Measurements from ENCODE around the gene KMT2D. TPM values are rescaled to one million over a fixed set of nuclear protein-coding genes. Genes with fewer than 3 reads are reported as not detected.

KMT2D gene
- total and polyA plus RNA-seq, 4 donors = 11.5 to 97.4 (median 51.5) TPM

GRCh38 chr12:49028666-49029275, 31.8 kb downstream of the KMT2D start:
- DNase-seq (peak in 1 of 2 donors; percentile 31), ATAC-seq (ENCODE audit: low FRiP score) (no peak)
- Histone ChIP-seq H3K4me1 (ENCODE audit: control insufficient read depth in 1 of 2, insufficient read depth in 2 of 2, low read length in 2 of 2) (no peaks in the 10 kb centered on the region), H3K27ac (ENCODE audit: low read depth in 1 of 2, low read length in 2 of 2) (no peak overlapping the region), H3K36me3 (ENCODE audit: control insufficient read depth in 1 of 2, insufficient read depth in 2 of 2, low read length in 1 of 2) (peaks cover 2 to 26% of the 10 kb centered on the region in 2 donors), H3K4me3 (ENCODE audit: low read length in 2 of 2) (no peak overlapping the region), H3K27me3 (ENCODE audit: control insufficient read depth in 1 of 2, insufficient read depth in 2 of 2, low read length in 1 of 2) (no peaks in the 10 kb centered on the region), H3K9me3 (ENCODE audit: control insufficient read depth, low read length) (no peaks in the 10 kb centered on the region)
- 82 to 83% methylated on average over 10 of the region's 10 CpGs for WGBS, 2 donors
- intact Hi-C loops (cut with DNase I) = no loop called here

GRCh38 chr12:49027846-49028555, 32.6 kb downstream of the KMT2D start:
- Histone ChIP-seq H3K9me3 (ENCODE audit: control insufficient read depth, low read length) (no peaks in the 10 kb centered on the region), H3K27ac (ENCODE audit: low read depth in 1 of 2, low read length in 2 of 2) (no peak overlapping the region), H3K4me1 (ENCODE audit: control insufficient read depth in 1 of 2, insufficient read depth in 2 of 2, low read length in 2 of 2) (no peaks in the 10 kb centered on the region), H3K27me3 (ENCODE audit: control insufficient read depth in 1 of 2, insufficient read depth in 2 of 2, low read length in 1 of 2) (no peaks in the 10 kb centered on the region), H3K4me3 (ENCODE audit: low read length in 2 of 2) (no peak overlapping the region), H3K36me3 (ENCODE audit: control insufficient read depth in 1 of 2, insufficient read depth in 2 of 2, low read length in 1 of 2) (peaks cover 2 to 19% of the 10 kb centered on the region in 2 donors)
- DNase-seq = peak in 1 of 2 donors; percentile 52
- intact Hi-C loops (cut with DNase I) = no loop called here
- 90% methylated on average over 9 of the region's 9 CpGs for WGBS, 2 donors
- ATAC-seq (ENCODE audit: low FRiP score) = no peak

GRCh38 chr12:49026678-49027480, 33.7 kb downstream of the KMT2D start:
- Histone ChIP-seq H3K4me1 (ENCODE audit: control insufficient read depth in 1 of 2, insufficient read depth in 2 of 2, low read length in 2 of 2) (no peaks in the 10 kb centered on the region), H3K27me3 (ENCODE audit: control insufficient read depth in 1 of 2, insufficient read depth in 2 of 2, low read length in 1 of 2) (no peaks in the 10 kb centered on the region), H3K9me3 (ENCODE audit: control insufficient read depth, low read length) (no peaks in the 10 kb centered on the region), H3K27ac (ENCODE audit: low read depth in 1 of 2, low read length in 2 of 2) (no peak overlapping the region), H3K36me3 (ENCODE audit: control insufficient read depth in 1 of 2, insufficient read depth in 2 of 2, low read length in 1 of 2) (peaks cover 2 to 14% of the 10 kb centered on the region in 2 donors), H3K4me3 (ENCODE audit: low read length in 2 of 2) (no peak overlapping the region)
- ATAC-seq (ENCODE audit: low FRiP score) (no peak), DNase-seq (peak in 1 of 2 donors; percentile 44)
- intact Hi-C loops (cut with DNase I) = no loop called here
- 94 to 96% methylated on average over 26 of the region's 26 CpGs for WGBS, 2 donors

- Histone ChIP-seq H3K27me3 (ENCODE audit: control insufficient read depth in 1 of 2, insufficient read depth in 2 of 2, low read length in 1 of 2) (no peaks in the 10 kb centered on the region), H3K9me3 (ENCODE audit: control insufficient read depth, low read length) (no peaks in the 10 kb centered on the region), H3K36me3 (ENCODE audit: control insufficient read depth in 1 of 2, insufficient read depth in 2 of 2, low read length in 1 of 2) (peaks cover 2 to 19% of the 10 kb centered on the region in 2 donors), H3K4me1 (ENCODE audit: control insufficient read depth in 1 of 2, insufficient read depth in 2 of 2, low read length in 2 of 2) (no peaks in the 10 kb centered on the region), H3K4me3 (ENCODE audit: low read length in 2 of 2) (no peak overlapping the region), H3K27ac (ENCODE audit: low read depth in 1 of 2, low read length in 2 of 2) (no peak overlapping the region)
- DNase-seq (peak in 1 of 2 donors; percentile 32), ATAC-seq (ENCODE audit: low FRiP score) (no peak)
- intact Hi-C loops (cut with DNase I) = no loop called here
- WGBS, 2 donors = 94 to 95% methylated on average over 21 of the region's 21 CpGs
Measured at GRCh38 chr12:49026101-49026500, 34.5 kb downstream of the KMT2D start.

- Histone ChIP-seq H3K9me3 (ENCODE audit: control insufficient read depth, low read length) (no peaks in the 10 kb centered on the region), H3K27me3 (ENCODE audit: control insufficient read depth in 1 of 2, insufficient read depth in 2 of 2, low read length in 1 of 2) (no peaks in the 10 kb centered on the region), H3K36me3 (ENCODE audit: control insufficient read depth in 1 of 2, insufficient read depth in 2 of 2, low read length in 1 of 2) (peaks cover 2 to 19% of the 10 kb centered on the region in 2 donors), H3K4me1 (ENCODE audit: control insufficient read depth in 1 of 2, insufficient read depth in 2 of 2, low read length in 2 of 2) (no peaks in the 10 kb centered on the region), H3K4me3 (ENCODE audit: low read length in 2 of 2) (no peak overlapping the region), H3K27ac (ENCODE audit: low read depth in 1 of 2, low read length in 2 of 2) (no peak overlapping the region)
- ATAC-seq (ENCODE audit: low FRiP score) (no peak), DNase-seq (no peak)
- intact Hi-C loops (cut with DNase I) = no loop called here
- 87 to 88% methylated on average over 4 of the region's 4 CpGs for WGBS, 2 donors
Measured at GRCh38 chr12:49025463-49025862, 35.1 kb downstream of the KMT2D start.

- peaks cover 2 to 19% of the 10 kb centered on the region in 2 donors for H3K36me3 ChIP-seq (ENCODE audit: control insufficient read depth in 1 of 2, insufficient read depth in 2 of 2, low read length in 1 of 2)
- 85 to 89% methylated on average over 12 of the region's 12 CpGs for WGBS, 2 donors
- DNase-seq (peak in 1 of 2 donors; percentile 17), ATAC-seq (ENCODE audit: low FRiP score) (no peak)
- H3K4me3 ChIP-seq (ENCODE audit: low read length in 2 of 2) = no peak overlapping the region
- no peaks in the 10 kb centered on the region for H3K27me3 ChIP-seq (ENCODE audit: control insufficient read depth in 1 of 2, insufficient read depth in 2 of 2, low read length in 1 of 2)
- intact Hi-C loops (cut with DNase I) = no loop called here
- H3K27ac ChIP-seq (ENCODE audit: low read depth in 1 of 2, low read length in 2 of 2) = no peak overlapping the region
- no peaks in the 10 kb centered on the region for H3K9me3 ChIP-seq (ENCODE audit: control insufficient read depth, low read length)
- H3K4me1 ChIP-seq (ENCODE audit: control insufficient read depth in 1 of 2, insufficient read depth in 2 of 2, low read length in 2 of 2) = no peaks in the 10 kb centered on the region
Measured at GRCh38 chr12:49024543-49024942, 36.1 kb downstream of the KMT2D start.

- intact Hi-C loops (cut with DNase I) = no loop called here
- DNase-seq = no peak
- Histone ChIP-seq H3K4me3 (ENCODE audit: low read length in 2 of 2) (no peak overlapping the region), H3K9me3 (ENCODE audit: control insufficient read depth, low read length) (no peaks in the 10 kb centered on the region), H3K4me1 (ENCODE audit: control insufficient read depth in 1 of 2, insufficient read depth in 2 of 2, low read length in 2 of 2) (no peaks in the 10 kb centered on the region), H3K27me3 (ENCODE audit: control insufficient read depth in 1 of 2, insufficient read depth in 2 of 2, low read length in 1 of 2) (no peaks in the 10 kb centered on the region), H3K27ac (ENCODE audit: low read depth in 1 of 2, low read length in 2 of 2) (no peak overlapping the region), H3K36me3 (ENCODE audit: control insufficient read depth in 1 of 2, insufficient read depth in 2 of 2, low read length in 1 of 2) (peaks cover 2 to 19% of the 10 kb centered on the region in 2 donors)
- no peak for ATAC-seq (ENCODE audit: low FRiP score)
- 90 to 92% methylated on average over 2 of the region's 2 CpGs for WGBS, 2 donors
Measured at GRCh38 chr12:49023812-49024211, 36.8 kb downstream of the KMT2D start.

GRCh38 chr12:49022558-49023178, 37.9 kb downstream of the KMT2D start:
- intact Hi-C loops (cut with DNase I) = no loop called here
- Histone ChIP-seq H3K27ac (ENCODE audit: low read depth in 1 of 2, low read length in 2 of 2) (no peak overlapping the region), H3K4me1 (ENCODE audit: control insufficient read depth in 1 of 2, insufficient read depth in 2 of 2, low read length in 2 of 2) (no peaks in the 10 kb centered on the region), H3K27me3 (ENCODE audit: control insufficient read depth in 1 of 2, insufficient read depth in 2 of 2, low read length in 1 of 2) (no peaks in the 10 kb centered on the region), H3K4me3 (ENCODE audit: low read length in 2 of 2) (no peak overlapping the region), H3K36me3 (ENCODE audit: control insufficient read depth in 1 of 2, insufficient read depth in 2 of 2, low read length in 1 of 2) (peaks cover 2 to 17% of the 10 kb centered on the region in 2 donors), H3K9me3 (ENCODE audit: control insufficient read depth, low read length) (no peaks in the 10 kb centered on the region)
- 87 to 90% methylated on average over 15 of the region's 15 CpGs for WGBS, 2 donors
- peak in 1 of 2 donors; percentile 40 for DNase-seq
- ATAC-seq (ENCODE audit: low FRiP score) = no peak
